Measurements from ENCODE around the gene NCKAP5. TPM values are rescaled to one million over a fixed set of nuclear protein-coding genes. Genes with fewer than 3 reads are reported as not detected.

NCKAP5 gene
- total RNA-seq, 1 donor from 2014 or later = not detected

DNA sequence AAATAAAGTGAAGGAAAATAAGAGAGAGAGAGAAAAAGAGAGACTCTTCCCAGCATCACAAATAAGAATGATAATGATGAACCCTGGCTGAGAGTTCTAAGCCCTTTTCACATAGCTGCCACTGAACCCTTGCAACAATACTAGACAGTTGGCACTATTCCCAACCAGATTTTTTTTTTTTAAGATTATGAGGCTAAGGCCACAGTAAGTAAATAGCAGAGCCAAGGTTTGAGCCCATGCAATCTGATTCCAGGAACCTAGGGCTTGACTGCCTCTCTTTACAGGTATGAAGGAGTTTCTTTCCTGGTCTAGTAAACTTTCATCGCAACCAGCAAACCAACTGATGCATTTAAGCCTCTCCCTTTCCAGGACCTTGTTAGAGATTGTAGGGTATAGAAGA, 424.6 kb downstream of the NCKAP5 start:
- no peaks in the 10 kb centered on the region for H3K27me3 Mint-ChIP-seq (ENCODE audit: insufficient read depth)
- H3K4me1 Mint-ChIP-seq (ENCODE audit: low read depth) = no peaks in the 10 kb centered on the region
- no peaks in the 10 kb centered on the region for H3K9me3 Mint-ChIP-seq
- no peak for DNase-seq (ENCODE audit: low spot score)
- H3K36me3 Mint-ChIP-seq (ENCODE audit: low read depth) = no peaks in the 10 kb centered on the region
- intact Hi-C loops (cut with micrococcal nuclease) = no loop called here
- no peak overlapping the region for H3K27ac Mint-ChIP-seq
- H3K4me3 Mint-ChIP-seq = no peak overlapping the region

DNA sequence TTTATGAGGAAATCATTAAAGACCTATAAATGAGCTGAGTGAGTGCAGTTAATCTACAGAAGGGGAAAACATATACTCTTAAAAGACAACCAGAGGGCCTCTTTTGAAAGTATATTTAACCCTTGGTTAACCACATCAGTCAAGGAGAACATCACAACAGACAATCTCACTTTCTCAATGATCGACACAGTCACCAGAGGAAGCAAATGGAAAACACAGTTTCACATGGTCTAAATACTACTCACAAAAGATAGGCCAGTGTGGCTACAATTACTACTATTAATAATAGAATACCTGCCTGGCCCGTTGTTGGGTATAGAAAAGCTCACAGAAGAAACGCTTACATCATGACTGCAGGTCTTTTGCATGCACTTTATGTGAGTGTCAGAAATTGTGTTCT, 426.2 kb downstream of the NCKAP5 start:
- no peak overlapping the region for H3K4me3 Mint-ChIP-seq
- no peaks in the 10 kb centered on the region for H3K27me3 Mint-ChIP-seq (ENCODE audit: insufficient read depth)
- H3K36me3 Mint-ChIP-seq (ENCODE audit: low read depth) = no peaks in the 10 kb centered on the region
- no peaks in the 10 kb centered on the region for H3K4me1 Mint-ChIP-seq (ENCODE audit: low read depth)
- H3K9me3 Mint-ChIP-seq = no peaks in the 10 kb centered on the region
- intact Hi-C loops (cut with micrococcal nuclease) = no loop called here
- H3K27ac Mint-ChIP-seq = no peak overlapping the region
- no peak for DNase-seq (ENCODE audit: low spot score)

DNA sequence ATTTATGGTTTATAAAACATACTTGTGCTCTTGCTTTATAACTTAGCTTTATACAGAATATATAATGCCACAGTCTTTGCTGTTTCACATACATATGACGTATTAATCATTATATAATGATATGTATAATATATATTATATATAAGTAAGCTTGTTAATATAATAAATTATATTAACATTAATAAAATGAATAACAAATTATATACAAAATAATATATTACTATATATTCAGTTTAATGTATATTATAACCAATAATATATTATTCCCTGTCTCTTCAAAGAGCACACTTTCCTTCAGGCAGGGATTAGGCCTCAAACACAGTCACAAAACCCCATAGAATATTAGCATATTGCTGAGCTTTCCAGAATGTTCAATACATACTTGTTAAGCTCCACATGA, 427.6 kb downstream of the NCKAP5 start:
- intact Hi-C loops (cut with micrococcal nuclease) = no loop called here
- Mint-ChIP-seq H3K27ac (no peak overlapping the region), H3K4me3 (no peak overlapping the region), H3K36me3 (ENCODE audit: low read depth) (no peaks in the 10 kb centered on the region), H3K9me3 (no peaks in the 10 kb centered on the region), H3K27me3 (ENCODE audit: insufficient read depth) (no peaks in the 10 kb centered on the region), H3K4me1 (ENCODE audit: low read depth) (no peaks in the 10 kb centered on the region)
- DNase-seq (ENCODE audit: low spot score) = no peak

DNA sequence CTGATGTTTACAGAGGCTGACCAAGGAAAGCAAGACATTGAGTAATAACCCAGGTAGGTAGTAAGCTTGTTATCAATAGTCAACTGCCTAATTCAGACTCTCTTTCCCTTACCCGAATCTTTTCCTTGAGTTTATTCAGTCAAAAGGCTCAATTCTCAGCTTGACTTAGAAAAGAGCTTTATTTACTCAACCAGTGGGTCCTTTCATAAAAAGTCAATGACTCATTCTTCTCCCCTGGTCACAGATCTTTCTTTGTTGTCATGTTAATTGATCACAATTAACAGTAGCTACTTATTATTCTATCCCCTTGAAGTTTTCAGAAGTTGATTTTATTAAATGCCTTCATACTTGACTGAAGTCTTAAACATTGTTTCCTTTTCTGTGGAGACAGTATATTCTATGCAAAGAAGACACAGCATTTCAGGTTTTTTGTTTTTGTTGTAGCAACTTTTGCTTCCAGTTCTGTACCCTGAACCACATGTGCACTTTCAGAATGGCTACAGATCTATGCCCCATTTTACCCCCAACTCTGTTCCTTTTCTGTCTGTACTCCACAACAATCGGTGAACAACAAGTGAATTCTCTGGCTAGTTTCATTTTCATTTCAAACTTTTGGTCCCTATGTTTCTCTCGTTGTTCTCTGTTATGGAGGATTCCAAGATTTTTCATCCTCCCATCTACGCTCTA, 428.3 kb downstream of the NCKAP5 start:
- Mint-ChIP-seq H3K9me3 (no peaks in the 10 kb centered on the region), H3K4me3 (no peak overlapping the region), H3K27me3 (ENCODE audit: insufficient read depth) (no peaks in the 10 kb centered on the region), H3K4me1 (ENCODE audit: low read depth) (no peaks in the 10 kb centered on the region), H3K36me3 (ENCODE audit: low read depth) (no peaks in the 10 kb centered on the region), H3K27ac (no peak overlapping the region)
- intact Hi-C loops (cut with micrococcal nuclease) = no loop called here
- DNase-seq (ENCODE audit: low spot score) = no peak

DNA sequence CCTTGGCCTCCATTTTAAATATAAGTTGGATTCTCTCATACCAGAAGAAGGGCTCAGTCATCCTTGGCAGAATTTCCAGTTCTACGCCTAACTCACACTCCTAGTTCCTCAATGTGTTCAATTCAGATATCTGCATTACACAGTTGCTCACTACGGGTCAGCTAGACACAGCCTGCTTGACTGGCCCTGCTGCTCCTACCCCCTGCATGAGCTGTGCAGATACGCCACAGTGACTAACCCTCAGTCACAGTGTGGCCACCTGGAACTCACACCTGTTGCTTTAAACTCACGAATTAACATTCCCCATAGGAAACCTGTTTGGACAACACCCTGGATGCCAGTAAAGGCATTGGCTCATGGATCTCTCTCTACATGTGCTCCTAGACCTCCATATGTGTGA, 429.6 kb downstream of the NCKAP5 start:
- H3K27ac Mint-ChIP-seq = no peak overlapping the region
- DNase-seq (ENCODE audit: low spot score) = no peak
- no peaks in the 10 kb centered on the region for H3K27me3 Mint-ChIP-seq (ENCODE audit: insufficient read depth)
- no peak overlapping the region for H3K4me3 Mint-ChIP-seq
- intact Hi-C loops (cut with micrococcal nuclease) = no loop called here
- no peaks in the 10 kb centered on the region for H3K36me3 Mint-ChIP-seq (ENCODE audit: low read depth)
- no peaks in the 10 kb centered on the region for H3K9me3 Mint-ChIP-seq
- no peaks in the 10 kb centered on the region for H3K4me1 Mint-ChIP-seq (ENCODE audit: low read depth)

DNA sequence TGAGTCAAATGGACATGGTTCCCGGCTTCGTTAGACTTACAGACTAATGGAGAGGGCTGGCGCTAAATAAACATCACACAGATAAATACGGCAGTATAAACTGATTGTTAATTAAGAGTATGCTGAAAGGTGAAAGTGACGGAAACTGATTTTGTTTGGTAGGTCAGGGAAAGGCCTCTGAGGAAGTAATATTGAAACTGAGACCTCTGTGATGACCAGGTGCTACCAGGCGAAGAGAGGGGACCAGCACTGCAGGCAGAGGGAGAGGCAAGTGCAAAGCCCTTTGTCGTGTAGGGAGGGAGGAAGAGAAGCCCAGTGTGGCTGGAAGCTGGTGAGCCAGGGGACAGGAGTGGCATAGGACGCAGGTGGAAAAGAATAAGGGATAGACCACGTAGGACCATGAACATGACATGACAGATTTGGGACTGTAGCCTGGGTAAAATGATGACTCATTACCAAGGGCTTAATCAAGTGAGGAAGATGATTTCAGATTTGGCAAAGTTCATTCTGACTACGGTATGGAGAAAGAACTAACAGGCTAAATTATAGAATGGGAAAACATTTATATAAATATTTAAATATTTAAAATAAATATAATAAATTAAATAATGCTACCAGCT, 433.1 kb downstream of the NCKAP5 start:
- Mint-ChIP-seq H3K9me3 (peaks cover 5% of the 10 kb centered on the region), H3K27me3 (ENCODE audit: insufficient read depth) (peaks cover 2% of the 10 kb centered on the region), H3K27ac (no peak overlapping the region), H3K4me3 (no peak overlapping the region), H3K4me1 (ENCODE audit: low read depth) (peaks cover 4% of the 10 kb centered on the region), H3K36me3 (ENCODE audit: low read depth) (no peaks in the 10 kb centered on the region)
- DNase-seq (ENCODE audit: low spot score) = no peak
- intact Hi-C loops (cut with micrococcal nuclease) = no loop called here

DNA sequence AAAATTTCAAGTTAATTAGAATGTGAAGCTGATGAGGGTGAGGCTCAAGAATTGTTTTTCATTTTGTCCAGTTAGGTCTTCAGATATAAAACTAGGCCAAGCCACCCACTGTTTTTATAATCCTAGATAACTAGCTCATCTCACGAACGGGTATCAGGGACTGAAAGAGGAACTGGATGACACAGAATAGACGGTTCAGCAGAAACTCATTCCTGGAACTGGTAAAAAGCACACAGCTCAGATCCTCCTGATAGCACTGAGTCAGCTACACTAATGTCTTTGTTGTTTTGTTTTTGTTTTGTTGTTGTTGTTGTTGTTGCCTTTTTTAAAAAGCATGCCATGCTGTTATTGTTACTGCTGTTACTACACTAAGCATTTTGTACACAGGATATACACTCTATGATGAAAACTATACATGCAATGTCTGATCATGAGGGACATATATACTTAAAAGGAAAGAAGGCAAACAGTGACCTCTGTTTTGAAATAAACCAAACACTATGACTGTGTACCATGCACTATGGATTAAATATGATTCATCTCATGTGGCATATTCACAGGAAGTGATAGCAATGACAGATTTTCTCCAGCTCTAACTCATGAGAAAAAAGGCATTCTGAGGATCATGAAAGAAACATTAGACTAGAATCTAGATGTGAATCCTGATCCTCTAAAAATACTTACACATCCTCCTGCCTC, 437.6 kb downstream of the NCKAP5 start:
- peaks cover 5% of the 10 kb centered on the region for H3K9me3 Mint-ChIP-seq
- peaks cover 2% of the 10 kb centered on the region for H3K27me3 Mint-ChIP-seq (ENCODE audit: insufficient read depth)
- H3K36me3 Mint-ChIP-seq (ENCODE audit: low read depth) = no peaks in the 10 kb centered on the region
- DNase-seq (ENCODE audit: low spot score) = no peak
- intact Hi-C loops (cut with micrococcal nuclease) = no loop called here
- H3K4me1 Mint-ChIP-seq (ENCODE audit: low read depth) = peaks cover 4% of the 10 kb centered on the region
- no peak overlapping the region for H3K27ac Mint-ChIP-seq
- H3K4me3 Mint-ChIP-seq = no peak overlapping the region

DNA sequence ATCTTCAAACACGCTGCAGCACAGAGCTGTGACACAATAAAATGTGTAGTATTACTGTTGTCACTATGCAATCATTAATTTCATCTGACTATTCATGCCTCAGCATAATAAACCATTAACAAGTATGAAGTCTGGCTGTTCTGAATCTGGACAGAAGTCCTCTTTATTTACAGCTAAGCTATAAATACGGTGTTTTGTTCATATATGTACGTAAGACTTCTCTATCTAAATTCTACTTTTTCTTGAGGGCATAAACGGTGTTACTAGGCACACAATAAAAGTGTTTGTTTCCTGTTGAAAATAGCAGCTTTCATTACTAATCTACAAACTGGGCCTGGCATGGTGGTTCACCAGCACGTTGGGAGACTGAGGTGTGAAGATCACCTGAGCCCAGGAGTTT, 443.8 kb downstream of the NCKAP5 start:
- H3K27me3 Mint-ChIP-seq (ENCODE audit: insufficient read depth) = no peaks in the 10 kb centered on the region
- intact Hi-C loops (cut with micrococcal nuclease) = no loop called here
- no peaks in the 10 kb centered on the region for H3K36me3 Mint-ChIP-seq (ENCODE audit: low read depth)
- H3K4me1 Mint-ChIP-seq (ENCODE audit: low read depth) = no peaks in the 10 kb centered on the region
- no peak for DNase-seq (ENCODE audit: low spot score)
- H3K27ac Mint-ChIP-seq = no peak overlapping the region
- no peak overlapping the region for H3K4me3 Mint-ChIP-seq
- no peaks in the 10 kb centered on the region for H3K9me3 Mint-ChIP-seq

DNA sequence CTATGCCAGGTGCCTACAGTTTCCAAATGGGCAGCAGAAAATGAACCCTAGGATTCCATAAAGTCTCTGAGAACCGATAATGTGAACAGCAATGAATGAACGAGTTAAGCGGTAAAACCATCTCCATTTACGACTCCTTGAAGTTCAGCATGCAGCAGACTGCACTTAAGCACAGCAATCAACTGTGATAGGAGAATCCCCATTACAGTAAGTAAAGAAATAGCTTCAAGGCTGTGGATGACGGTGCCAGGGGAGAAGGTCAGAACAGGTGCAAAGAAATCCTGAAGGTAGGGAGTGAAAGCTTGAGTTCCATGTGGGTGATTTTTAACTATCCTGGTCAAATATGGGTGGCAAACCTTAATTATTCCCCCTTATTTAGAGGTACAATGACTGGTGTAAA, 444.4 kb downstream of the NCKAP5 start:
- Mint-ChIP-seq H3K4me3 (no peak overlapping the region), H3K4me1 (ENCODE audit: low read depth) (no peaks in the 10 kb centered on the region), H3K27me3 (ENCODE audit: insufficient read depth) (no peaks in the 10 kb centered on the region), H3K27ac (no peak overlapping the region), H3K36me3 (ENCODE audit: low read depth) (no peaks in the 10 kb centered on the region), H3K9me3 (no peaks in the 10 kb centered on the region)
- DNase-seq (ENCODE audit: low spot score) = no peak
- intact Hi-C loops (cut with micrococcal nuclease) = no loop called here

DNA sequence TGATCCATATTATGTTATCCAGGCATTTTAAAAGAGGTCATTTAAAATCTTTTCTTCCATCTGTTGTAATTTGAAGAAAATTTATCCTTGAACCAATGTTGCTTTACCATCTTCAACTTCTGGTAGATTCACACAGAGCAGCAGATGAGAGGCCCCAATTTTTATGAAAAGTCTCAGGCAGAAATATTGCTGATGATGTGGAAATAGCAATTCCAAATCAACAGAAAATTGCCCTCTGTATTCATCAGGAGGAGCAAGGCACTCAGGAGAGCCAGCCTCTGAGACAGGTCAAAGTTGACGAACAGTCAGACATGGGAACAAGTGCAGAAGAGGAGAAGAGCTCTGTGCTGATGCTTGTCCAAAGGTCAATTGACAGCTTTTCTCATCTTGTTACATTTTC, 444.9 kb downstream of the NCKAP5 start:
- no peaks in the 10 kb centered on the region for H3K4me1 Mint-ChIP-seq (ENCODE audit: low read depth)
- intact Hi-C loops (cut with micrococcal nuclease) = no loop called here
- H3K36me3 Mint-ChIP-seq (ENCODE audit: low read depth) = no peaks in the 10 kb centered on the region
- H3K27me3 Mint-ChIP-seq (ENCODE audit: insufficient read depth) = no peaks in the 10 kb centered on the region
- no peak for DNase-seq (ENCODE audit: low spot score)
- no peak overlapping the region for H3K4me3 Mint-ChIP-seq
- H3K9me3 Mint-ChIP-seq = no peaks in the 10 kb centered on the region
- no peak overlapping the region for H3K27ac Mint-ChIP-seq

DNA sequence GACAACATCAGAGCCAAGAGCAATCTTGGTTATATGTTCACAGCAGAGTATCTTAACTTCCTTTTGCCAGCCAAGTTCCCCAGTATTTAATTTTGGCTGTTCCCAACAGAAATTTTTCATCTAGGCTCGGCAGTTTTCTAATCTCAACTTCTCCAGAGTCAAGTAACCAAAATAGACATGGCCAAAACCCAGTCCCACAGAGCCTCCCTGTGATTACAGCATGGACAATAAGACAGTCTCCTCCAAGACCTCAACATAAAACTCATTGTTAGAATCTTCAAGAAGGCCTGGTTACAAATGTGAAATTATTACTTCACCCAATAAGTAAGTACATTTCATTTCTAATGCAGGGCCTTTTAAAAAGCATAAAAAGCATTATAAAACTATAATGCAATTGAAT, 445.7 kb downstream of the NCKAP5 start:
- DNase-seq (ENCODE audit: low spot score) = no peak
- Mint-ChIP-seq H3K4me3 (no peak overlapping the region), H3K4me1 (ENCODE audit: low read depth) (no peaks in the 10 kb centered on the region), H3K27me3 (ENCODE audit: insufficient read depth) (no peaks in the 10 kb centered on the region), H3K27ac (no peak overlapping the region), H3K9me3 (no peaks in the 10 kb centered on the region), H3K36me3 (ENCODE audit: low read depth) (no peaks in the 10 kb centered on the region)
- intact Hi-C loops (cut with micrococcal nuclease) = no loop called here

DNA sequence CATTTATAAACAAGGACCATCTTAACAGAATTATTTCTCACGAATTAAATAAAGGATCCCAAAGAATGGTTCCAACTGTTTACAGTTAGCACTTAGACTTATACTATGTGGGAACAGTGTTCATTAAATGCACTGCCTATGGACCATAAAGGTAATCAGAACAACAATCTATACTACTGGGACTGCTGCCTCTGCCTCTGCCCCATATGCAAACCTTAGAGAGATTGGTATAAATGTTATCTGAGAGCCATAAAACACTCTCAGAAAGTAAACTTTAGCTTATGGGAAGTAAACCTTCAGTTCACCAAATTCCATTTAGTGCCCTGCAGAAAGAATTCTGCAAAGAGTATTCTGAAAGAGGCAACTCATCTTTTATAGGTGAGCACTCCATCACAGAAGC, 448.0 kb downstream of the NCKAP5 start:
- H3K27me3 Mint-ChIP-seq (ENCODE audit: insufficient read depth) = no peaks in the 10 kb centered on the region
- H3K4me1 Mint-ChIP-seq (ENCODE audit: low read depth) = no peaks in the 10 kb centered on the region
- no peak for DNase-seq (ENCODE audit: low spot score)
- intact Hi-C loops (cut with micrococcal nuclease) = no loop called here
- no peak overlapping the region for H3K4me3 Mint-ChIP-seq
- H3K36me3 Mint-ChIP-seq (ENCODE audit: low read depth) = no peaks in the 10 kb centered on the region
- no peak overlapping the region for H3K27ac Mint-ChIP-seq
- no peaks in the 10 kb centered on the region for H3K9me3 Mint-ChIP-seq

DNA sequence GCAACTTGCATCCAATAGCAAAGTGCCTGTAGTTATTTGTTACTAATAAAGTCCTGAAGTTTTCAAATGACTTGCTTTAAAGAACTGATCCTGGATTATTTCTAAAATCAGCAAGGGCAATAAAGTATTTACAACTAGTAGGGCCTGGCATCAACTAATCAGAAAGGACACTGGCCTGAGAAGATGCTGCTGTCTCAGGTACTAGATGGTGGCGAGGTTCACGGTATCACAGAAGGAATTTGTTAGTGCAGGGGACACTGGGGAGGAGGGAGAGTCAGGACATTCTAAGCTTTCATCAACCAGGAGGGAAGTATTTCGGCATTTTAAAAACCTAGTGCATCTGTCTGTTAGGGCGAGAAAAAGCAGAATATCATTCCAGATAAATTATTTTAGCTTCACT, 458.1 kb downstream of the NCKAP5 start:
- DNase-seq (ENCODE audit: low spot score) = no peak
- intact Hi-C loops (cut with micrococcal nuclease) = no loop called here
- H3K4me1 Mint-ChIP-seq (ENCODE audit: low read depth) = no peaks in the 10 kb centered on the region
- H3K27me3 Mint-ChIP-seq (ENCODE audit: insufficient read depth) = no peaks in the 10 kb centered on the region
- no peak overlapping the region for H3K27ac Mint-ChIP-seq
- no peak overlapping the region for H3K4me3 Mint-ChIP-seq
- no peaks in the 10 kb centered on the region for H3K9me3 Mint-ChIP-seq
- no peaks in the 10 kb centered on the region for H3K36me3 Mint-ChIP-seq (ENCODE audit: low read depth)

All from activated T-helper 1 cell treated with anti-CD3 and anti-CD28 coated beads, Interleukin-12 subunit alpha, Interleukin-12 subunit beta, Interleukin-2, Interleukin-4 antibody, amounts not matched to agents 30 ng/mL and 10 ng/mL and 1 ng/mL, durations not matched to agents 14 hours and 24 hours and 36 hours (primary cell).